Stimulated activated CD4-positive, alpha-beta T cell treated with anti-CD3 and anti-CD28 coated beads, Interleukin-4, amount 100 ng/mL, for 24 hours (primary cell): Measurements from ENCODE around the gene MRTO4.
"Not testable (repeated sequence)": the region's sequence is repeated elsewhere in the genome, so short reads cannot be mapped to it uniquely, and the experiment has no call there.

Experiments
- DNase-seq: peaks from one replicate; pipeline ENCODE4 v3.0.0-alpha.2; 2020

The MRTO4 gene

DNA sequence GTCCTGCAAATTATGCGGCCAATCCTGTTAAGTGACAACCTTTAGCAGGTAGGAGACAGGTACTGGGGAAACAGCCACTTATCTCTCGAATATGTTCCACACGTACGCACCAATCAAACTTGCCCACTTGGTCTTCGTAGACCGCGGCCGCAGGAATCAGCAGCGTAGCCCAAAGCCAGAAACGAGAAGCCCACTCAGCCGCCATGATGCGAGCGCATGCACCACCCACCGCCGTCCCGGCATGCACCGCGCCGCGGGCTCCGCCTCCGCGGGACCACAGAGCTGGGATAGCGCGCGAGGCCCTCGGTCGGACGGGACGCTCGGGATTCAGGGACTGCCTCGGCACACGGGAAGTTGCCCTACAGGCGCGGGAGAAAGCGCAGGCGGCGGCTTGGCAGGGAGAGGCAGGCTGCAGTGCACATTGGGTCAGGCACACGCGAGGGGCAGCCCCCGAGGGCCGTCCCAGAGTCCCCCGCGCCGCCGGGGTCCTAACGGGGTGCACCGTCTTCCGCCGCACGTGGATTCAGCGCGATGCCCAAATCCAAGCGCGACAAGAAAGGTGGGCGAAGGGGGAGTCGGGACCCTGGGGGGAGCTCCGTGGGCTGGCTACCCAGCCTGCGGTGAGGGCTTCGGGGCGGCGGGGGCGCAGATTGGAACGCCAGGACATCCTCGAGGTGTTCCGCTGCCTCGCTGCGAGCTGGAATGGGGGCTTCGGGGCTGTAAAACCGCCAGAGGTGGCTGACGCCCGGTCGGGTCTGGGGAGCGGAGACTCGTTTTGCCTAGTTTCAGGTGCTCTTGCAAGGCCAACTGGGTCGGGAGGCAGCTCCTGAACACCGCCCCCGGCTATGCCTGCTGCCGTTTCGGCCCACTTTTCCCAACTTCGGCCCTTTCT, at the start of gene MRTO4, which contains the start of gene EMC1:
Gene MRTO4, plus strand, starts transcription at position 501 of the 892 bp plus-strand sequence. Its CDS starts 31 bp downstream, at position 532.
Gene EMC1, minus strand, starts transcription at position 220 of the 892 bp plus-strand sequence. Its CDS starts 15 bp downstream, at position 205.
- DNase-seq: peak; percentile 91

DNA sequence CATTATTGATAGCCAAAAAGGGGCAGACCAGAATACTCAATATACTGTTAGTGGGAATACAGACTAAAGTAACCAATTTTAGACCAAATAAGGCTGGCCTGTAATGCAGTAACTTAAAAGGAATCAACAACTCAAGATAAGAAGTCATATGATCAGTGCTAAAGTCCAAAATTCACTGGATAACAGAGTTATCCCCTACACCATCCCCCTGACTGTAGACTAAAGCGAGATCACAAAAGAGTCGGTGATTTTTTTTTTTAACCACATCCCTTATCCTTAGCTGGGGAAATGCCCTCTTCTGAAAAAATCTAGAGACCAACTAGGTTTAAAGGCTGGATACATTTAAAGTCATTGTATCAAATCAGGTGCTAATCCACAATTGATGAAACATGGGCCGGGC, 49.2 kb upstream of the MRTO4 start:
- DNase-seq: no peak

DNA sequence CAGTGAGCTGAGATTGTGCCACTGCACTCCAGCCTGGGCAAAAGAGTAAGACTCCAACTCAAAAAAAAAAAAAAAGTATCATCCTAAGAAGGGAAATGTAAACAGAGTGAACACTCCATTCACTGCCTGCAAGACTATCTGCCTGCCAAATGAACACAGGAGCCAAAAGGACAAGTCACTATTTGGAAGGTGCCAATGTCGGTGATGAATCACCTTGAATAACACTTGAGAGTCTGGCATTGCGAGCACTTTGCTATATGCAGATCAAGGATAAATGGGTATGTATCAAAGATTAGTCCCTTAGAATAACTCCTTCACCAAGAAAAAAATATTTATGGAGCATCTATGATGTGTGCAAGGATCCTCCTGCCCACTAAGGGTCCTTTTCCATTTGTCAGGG, 48.2 kb upstream of the MRTO4 start:
- DNase-seq: no peak

DNA sequence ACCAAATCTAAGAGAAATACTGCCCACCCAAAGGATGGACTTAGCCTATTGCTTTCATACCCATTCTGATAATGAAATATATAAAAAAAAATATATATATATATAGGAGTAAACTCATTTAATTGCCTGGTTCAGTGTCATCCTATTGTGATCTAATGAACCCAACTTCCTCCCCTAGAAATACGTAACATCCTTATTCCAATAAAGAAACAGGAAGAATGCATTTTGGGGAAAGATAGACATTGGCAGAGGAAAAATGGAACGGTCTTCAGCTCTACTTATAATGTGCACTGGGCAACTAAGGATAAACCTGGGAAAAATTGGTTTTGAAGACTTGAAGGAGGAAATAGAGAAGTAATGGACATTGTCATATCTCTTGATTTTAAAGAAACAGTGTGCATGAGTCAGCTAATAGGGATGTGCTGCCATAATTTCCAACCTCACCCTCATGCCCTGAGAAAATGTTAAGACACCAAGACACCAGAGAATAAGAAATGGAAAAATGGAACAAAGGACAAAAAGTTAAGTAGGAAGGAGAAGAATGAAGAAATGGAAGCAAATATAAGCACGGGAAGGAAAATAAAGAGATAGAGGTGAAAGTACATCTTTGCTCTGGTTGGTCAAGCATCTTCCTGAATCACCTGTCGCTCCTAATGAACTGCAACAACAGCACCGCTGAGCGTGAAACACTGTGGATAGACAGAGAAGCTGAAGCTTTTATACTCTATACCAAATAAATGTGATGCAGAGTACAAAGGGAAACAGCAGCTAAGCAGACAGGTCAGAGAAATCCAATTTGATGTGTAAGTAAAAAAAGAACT, 46.9 kb upstream of the MRTO4 start:
- no peak for DNase-seq

DNA sequence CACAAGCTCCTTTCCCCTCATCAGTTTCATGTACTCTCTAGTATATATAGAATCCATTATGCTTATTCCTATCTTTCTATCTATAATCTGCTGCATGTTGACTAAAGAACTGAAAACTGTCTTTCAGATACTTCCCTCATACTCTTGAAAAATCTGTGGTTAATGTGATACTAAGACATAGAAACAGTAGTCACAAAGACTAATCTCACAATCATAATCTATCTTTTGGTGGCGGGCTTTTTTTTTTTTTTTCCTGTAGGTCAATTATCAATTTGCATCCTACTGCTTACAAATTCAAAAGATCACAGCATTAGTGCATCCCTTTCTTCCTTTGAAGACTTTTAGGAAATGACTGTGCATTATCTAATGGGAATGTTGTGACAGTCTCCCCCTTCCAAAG, 46.2 kb upstream of the MRTO4 start:
- no peak for DNase-seq

DNA sequence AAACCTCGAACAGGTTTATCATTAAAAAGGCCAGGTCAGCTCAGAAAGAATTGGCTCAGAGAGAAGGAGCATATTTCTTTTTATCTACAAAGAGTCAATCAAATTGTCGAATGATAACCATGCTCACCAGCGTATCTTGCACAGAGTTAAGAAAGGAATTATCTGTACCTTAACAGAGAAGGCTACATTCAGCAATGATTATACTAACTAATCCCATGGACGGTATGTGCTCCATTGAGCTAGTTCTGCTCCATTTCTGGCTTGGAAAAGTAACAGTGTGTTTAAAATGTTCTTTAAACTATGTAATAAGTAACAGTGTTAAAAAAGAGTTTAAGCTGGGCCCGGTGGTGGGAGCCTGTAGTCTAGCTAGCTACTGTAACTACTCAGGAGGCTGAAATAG, 45.8 kb upstream of the MRTO4 start:
- no peak for DNase-seq

DNA sequence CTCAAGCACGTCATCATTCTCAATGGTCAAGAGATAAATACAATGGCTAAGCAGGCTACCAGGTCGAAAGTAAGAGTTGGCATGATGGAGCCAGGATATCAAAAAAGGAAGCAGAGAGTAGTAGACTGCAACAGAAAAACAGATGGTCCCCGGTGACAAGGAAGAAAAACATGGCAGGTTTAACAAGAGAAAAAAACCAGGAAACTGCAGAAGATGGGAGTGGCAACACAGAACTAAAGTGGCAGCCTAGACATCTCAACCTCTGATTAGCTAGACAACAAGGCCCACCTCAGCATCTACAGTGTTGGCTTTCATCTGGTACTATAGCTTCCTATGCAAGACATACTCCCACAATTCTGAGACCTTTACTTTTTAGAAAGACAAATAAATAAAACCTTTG, 44.7 kb upstream of the MRTO4 start:
- no peak for DNase-seq

DNA sequence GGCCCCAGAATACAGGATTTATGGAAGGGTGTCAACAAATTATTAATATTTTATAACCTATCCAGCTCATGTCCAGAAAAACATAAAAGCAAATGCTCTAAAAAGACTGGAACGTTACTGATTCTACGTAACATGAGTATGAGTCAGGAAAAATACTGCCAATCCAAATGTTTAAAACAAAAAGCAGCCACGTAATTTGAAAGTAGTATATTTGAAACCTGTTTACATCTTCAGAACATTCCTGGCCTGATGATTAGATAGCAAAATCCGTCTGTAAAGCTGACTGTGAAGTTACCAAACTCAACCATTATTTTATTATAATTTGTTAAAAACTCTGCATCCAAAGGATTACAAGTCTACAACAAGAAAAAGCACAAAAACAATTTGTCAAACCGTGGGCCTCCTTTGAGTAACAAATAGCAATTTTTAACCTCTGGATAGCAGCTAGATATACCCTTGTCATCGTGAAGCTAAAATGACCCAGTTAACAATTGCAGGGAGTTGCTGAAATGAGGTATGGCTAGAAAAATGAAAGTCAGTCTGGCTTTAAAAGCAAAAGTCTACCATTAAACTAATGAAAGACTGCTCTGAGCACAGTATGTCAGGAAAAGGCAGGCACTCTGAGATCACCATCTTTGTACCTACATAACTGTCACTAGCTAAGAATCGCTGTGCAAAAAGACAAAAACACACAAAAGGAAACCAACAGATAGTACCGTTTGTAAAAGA, 42.7 kb upstream of the MRTO4 start:
- no peak for DNase-seq

DNA sequence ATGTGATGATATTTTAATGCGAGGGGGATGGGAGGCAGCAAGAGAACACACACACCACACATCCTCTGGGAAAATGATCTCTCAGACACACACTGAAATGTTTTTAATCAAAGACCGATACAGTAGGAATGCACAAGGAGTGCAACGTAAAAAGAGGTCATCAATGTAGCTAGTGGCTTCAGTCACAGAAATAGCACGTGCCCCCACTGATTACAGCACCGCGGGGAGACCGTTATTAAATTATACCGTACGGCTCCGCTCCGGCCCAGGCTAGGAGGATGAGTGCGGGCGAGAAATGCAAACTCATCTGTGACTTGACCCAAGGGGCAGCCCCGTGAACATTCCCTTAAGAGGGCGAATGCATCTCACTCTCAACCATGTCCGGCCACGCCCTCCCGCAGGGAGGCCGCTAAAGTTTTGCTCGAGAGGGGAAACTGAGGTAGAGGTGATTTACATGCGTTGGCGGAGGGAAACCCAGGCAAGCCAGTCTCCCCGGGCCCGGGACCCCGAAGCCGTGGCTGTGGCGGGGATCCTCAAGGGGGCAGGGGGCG, 42.1 kb upstream of the MRTO4 start:
- peak; percentile 72 for DNase-seq

DNA sequence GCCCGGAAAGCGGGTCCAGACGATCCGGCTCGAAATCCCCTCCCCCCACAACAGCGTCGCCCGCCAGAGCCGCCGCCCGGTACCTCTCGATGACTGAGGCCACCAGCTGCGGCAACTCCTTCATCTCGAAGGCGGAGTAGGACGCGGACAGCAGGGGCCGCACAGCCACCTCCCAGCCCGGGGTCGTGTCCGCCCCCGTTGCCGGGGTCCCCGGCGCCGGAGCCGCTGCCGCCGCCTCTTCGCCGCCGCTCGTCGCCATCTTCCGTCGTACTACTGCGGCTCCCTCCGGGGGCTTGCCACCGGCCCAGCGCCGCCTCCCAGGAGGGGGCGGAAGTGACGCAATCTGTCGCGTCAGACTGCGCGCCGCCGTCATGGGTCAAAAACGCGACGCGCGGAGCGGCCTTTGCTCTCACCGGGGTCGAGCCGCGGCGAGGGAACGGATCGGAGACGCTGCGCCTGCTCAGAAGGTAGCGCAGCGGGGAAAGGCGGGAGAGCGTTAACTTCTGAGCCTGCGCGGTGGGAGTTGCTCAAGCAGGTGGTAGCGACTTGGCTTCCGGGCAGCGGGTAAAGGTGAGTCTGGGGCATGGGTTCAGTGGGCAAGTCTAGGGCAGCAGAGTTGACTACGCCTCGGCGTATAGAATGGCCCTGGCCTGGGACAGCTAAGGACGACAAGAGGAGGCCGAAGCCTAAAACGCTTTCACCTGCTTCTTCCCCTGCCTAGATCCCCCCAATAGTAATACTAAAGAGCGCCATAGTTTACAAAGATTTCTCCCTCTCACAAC, 41.4 kb upstream of the MRTO4 start, which contains the start of gene UBR4:
Gene UBR4, minus strand, starts transcription at position 277 of the 782 bp plus-strand sequence. Its CDS starts 18 bp downstream, at position 259.
- peak; percentile 98 for DNase-seq

DNA sequence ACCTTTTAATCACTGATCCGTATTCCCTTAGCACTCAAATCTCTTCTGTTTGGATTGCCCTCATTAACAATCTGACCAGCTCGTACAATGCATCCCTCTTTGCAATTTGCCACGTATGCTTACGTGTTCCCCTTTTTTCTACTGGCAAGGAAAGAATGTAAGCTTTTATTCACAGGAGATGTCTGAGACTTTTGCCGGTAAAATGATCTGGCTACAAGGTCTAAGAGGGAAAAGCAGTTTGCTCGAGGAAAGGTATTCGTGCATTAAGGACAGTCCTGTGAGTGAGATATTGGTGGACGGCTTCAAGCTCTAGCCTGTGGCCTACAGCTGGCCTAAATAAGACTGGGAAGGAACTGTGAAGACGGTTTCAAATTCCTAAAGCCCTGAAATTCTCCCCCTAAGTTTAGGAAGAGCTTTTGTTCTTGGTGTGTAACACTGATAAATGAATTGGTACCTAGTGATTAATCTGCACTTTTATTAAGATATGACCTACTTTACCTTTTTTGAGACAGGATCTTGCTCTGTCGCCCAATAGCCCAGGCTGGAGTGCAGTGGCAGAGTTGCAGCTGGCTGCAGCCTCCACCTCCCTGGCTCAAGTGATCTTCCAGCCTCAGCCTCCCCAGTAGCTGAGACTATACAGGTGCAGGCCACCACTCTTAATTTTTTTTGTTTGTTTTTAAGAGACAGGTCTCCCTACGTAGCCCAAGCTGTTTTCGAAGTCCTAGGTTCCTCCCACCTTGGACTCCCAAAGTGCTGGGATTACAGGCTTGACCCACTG, 40.6 kb upstream of the MRTO4 start:
- no peak for DNase-seq

DNA sequence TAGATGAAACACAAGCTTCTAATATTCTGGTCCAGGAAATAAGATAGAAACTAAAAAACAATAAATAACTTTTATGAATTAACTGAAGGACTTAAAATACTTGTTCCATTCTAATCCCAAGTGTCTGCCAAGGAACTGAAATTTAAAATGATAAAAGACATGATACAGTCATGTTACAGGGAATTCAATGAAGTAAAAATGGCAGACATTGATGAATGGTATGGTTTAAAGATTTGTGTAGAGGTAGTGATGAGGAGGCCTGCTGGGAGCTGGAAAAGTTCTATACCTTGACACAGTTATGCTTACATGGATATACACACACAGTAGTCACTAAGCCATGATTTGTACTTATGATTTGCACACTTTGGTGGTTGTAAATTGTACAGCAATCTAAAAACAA, 39.4 kb upstream of the MRTO4 start:
- no peak for DNase-seq

DNA sequence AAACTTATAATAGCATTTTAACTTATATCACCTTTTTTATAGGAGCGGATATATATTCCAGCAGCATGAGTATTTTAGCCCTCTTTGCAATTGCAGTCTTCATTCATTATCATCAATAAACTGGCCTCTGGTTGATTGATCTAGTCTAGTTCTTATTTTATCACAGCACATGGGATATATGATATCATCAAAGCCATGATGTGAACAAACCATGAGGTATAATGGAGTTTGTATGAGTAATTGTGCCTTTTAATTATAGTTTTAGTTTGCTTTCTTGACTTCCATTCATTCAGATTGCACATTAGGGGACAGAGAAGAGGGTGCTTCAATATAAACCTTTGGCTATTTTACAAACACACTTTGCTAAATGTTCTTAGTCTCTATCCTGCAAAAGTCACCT, 38.0 kb upstream of the MRTO4 start:
- DNase-seq: no peak

DNA sequence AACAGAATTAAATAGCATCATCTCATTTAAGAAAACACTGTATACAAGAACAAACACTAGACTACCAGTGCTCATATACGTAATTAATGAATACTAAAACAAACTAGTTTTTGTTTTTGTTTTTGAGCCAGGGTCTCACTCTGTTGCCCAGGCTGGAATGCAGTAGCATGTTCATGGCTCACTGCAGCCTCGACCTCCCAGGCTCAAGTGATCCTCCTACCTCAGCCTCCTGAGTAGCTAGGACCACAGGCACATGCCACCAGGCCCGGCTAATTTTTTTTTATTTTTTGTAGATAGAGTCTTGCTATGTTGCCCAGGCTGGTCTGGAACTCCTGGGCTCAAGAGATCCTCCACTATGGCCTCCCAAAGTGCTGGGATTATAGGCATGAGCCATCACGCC, 35.0 kb upstream of the MRTO4 start:
- DNase-seq: not testable (repeated sequence)

DNA sequence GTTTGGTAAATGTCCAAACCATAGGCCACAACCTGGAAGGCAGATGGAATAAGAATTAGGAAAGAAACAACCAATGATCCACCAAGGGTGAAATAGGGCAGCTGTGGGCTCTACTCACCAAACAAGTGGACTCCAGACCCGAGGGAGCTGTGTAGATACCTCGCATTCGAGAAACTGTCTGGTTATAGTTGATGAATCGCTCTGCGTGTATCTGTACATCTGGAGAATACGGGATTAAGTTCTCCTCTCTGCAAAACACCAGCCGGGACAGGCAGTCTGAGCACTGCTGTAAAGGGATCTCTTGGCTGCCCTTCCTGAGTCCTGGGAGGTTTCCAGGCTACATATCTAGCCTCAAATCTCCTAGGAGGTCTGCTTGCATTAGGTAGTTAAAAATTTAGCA, 32.2 kb upstream of the MRTO4 start:
- no peak for DNase-seq

DNA sequence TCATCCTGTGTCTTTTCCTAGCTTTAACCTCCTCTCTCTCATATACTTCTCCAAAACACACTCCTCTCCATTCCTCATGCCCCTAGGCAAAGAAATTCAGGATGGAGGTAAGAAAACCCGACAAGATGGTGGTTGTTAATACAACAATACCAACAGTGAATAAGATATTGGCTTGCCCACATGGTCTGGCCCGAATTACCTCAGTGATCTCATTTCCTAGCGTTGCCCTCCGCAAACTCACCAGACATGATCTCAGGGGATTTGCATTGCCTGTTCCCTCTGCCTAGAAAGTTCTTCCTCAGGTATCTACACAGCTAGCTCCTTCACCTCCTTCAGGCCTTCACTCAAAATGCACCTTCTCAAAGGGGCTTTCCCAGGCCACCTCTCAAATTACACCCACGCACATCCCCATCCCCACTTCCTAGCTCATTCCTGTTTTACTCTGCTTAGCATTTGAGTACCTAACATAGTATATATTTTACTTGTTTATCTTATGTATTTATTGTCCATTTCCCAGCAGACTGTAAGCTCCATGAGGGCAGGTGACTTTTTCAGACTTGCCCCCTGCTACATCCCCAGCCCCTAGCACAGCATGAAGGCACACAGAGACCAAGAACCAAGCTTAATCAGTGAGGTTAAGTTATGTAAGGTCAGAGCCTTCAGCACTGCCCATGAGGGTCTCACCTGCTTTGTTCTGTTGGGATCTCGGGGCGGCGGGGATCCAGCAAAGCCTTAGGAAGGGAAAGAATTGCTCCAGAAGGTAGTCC, 31.3 kb upstream of the MRTO4 start:
- DNase-seq: no peak

DNA sequence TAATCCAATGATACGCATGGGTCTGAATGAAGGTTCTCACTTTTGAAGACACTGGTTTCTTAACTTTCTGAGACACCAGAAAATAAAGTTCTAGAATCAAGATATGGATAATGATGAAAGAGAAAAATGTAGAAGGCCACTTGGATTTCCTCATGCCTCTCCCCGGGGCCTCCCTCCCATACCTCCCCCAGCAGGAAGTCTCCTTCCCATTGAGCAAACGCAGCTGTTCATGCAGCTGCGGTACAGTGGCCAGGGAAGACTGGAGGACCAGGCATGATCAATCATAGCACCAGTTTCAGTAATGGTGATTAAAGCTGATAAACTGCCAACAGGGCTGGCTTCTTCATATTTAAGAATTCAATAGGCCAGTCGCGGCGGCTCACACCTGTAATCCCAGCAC, 30.6 kb upstream of the MRTO4 start:
- DNase-seq: no peak

DNA sequence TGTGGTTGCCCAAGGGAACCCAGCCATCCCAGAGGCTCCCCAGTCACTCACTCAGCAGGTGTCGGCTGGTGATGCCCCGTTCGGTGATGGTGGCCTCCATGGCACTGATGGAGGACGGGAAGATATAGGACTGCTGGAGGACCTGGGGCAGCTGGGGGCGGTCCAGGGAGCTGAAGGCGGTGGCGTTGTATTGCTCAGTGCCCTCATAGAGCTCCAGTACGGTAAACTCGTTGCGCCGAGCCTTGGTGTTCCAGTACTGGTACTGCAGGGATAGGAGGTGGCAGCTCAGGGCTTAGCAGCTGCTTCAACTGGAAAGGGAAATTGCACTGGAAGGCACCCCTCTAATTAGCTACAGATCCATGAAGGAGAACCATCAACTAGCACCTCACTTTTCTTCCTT, 29.0 kb upstream of the MRTO4 start:
- DNase-seq: no peak

DNA sequence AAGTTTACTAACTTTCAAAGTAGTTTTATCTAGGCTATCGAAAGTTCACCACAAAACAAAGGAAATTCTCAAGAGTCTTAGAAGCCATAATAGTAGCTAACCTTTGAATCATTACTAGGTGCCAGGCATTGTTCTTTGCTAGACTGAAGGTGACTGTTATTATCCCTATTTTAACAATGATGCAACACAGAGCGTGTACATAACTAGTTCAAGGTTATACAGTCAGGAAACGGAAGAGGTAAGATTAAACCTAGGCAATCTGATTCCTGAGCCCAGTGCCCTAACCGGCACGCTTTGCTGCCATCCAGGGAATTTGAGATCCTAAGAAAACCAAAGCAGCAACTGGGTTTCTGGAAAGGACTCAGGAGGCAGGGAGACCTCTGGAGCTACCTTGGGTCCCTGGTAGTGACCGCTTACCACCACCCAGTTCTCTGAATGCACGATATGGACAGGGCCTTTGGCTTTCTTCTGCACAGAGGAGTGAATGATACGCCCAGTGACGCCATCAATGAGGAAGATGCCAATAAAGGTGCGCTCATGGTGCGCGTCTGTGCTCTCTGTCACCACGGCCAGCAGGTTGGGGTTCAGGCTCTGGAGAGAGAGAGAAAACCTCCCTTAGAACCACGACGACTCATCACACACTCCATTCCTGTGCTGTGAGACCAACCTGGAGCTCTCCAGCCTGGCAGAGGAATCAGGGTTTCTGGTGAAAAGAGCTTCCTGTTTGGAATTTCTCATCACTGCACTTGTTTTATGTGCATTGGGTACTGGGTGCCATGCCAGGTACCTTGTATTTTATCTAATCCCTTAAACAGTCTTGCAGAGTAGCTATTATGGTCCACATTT, 28.4 kb upstream of the MRTO4 start:
- no peak for DNase-seq
